Measurements from ENCODE around the gene ZNF710.

ZNF710 gene

DNA sequence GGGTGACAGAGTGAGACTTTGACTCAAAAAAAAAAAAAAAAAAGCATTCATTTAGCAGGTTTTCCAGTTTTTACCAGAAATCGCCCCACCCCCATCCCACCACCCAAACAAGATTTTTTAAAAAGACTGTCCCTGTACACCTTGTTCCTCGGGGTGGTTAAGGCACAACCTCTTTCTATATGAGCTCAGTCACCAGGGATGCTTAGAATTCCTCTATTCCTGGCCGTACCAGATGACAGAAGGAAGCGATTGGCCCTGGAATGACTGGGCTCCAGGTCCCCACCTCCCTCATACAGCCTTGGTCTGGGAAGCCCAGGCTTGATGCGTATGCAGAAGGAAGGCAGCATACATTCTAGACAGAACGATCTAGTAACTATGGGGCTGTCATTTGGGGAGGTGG is 75.6 kb downstream of the ZNF710 start:
- no peak overlapping the region for H3K27ac ChIP-seq (replicated peaks)
- DNase-seq (ENCODE audit: low read depth in 1 of 2, low spot score in 1 of 2) = no peak

GRCh38 chr15:90078965-90079364 is 77.8 kb downstream of the ZNF710 start:
- TF ChIP-seq POLR2AphosphoS5 (IDR thresholded peaks at IDR 0.05; ENCODE audit: low read depth) = no peak
- TF ChIP-seq GABPA (IDR thresholded peaks at IDR 0.05; ENCODE audit: low read depth) = no peak
- Histone ChIP-seq H3K4me3 (replicated peaks; ENCODE audit: insufficient read depth, low read length) (no peak overlapping the region), H3K27ac (replicated peaks) (no peak overlapping the region), H3K27me3 (ENCODE audit: insufficient read depth, poor library complexity, severe bottlenecking) (no peaks in the 10 kb centered on the region)
- no peak for DNase-seq (ENCODE audit: low read depth in 1 of 2, low spot score in 1 of 2)

More for the DNA sequence above, 75.6 kb downstream of the ZNF710 start:
- no peaks in the 10 kb centered on the region for H3K27me3 ChIP-seq (ENCODE audit: insufficient read depth, poor library complexity, severe bottlenecking)
- TF ChIP-seq, protein P1, sequence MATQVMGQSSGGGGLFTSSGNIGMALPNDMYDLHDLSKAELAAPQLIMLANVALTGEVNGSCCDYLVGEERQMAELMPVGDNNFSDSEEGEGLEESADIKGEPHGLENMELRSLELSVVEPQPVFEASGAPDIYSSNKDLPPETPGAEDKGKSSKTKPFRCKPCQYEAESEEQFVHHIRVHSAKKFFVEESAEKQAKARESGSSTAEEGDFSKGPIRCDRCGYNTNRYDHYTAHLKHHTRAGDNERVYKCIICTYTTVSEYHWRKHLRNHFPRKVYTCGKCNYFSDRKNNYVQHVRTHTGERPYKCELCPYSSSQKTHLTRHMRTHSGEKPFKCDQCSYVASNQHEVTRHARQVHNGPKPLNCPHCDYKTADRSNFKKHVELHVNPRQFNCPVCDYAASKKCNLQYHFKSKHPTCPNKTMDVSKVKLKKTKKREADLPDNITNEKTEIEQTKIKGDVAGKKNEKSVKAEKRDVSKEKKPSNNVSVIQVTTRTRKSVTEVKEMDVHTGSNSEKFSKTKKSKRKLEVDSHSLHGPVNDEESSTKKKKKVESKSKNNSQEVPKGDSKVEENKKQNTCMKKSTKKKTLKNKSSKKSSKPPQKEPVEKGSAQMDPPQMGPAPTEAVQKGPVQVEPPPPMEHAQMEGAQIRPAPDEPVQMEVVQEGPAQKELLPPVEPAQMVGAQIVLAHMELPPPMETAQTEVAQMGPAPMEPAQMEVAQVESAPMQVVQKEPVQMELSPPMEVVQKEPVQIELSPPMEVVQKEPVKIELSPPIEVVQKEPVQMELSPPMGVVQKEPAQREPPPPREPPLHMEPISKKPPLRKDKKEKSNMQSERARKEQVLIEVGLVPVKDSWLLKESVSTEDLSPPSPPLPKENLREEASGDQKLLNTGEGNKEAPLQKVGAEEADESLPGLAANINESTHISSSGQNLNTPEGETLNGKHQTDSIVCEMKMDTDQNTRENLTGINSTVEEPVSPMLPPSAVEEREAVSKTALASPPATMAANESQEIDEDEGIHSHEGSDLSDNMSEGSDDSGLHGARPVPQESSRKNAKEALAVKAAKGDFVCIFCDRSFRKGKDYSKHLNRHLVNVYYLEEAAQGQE (IDR thresholded peaks at IDR 0.05; ENCODE audit: insufficient replicate concordance, low read depth) = no peak
- TF ChIP-seq SPI1 (IDR thresholded peaks at IDR 0.05; ENCODE audit: borderline replicate concordance, low read depth) = no peak
- TF ChIP-seq, protein P2, sequence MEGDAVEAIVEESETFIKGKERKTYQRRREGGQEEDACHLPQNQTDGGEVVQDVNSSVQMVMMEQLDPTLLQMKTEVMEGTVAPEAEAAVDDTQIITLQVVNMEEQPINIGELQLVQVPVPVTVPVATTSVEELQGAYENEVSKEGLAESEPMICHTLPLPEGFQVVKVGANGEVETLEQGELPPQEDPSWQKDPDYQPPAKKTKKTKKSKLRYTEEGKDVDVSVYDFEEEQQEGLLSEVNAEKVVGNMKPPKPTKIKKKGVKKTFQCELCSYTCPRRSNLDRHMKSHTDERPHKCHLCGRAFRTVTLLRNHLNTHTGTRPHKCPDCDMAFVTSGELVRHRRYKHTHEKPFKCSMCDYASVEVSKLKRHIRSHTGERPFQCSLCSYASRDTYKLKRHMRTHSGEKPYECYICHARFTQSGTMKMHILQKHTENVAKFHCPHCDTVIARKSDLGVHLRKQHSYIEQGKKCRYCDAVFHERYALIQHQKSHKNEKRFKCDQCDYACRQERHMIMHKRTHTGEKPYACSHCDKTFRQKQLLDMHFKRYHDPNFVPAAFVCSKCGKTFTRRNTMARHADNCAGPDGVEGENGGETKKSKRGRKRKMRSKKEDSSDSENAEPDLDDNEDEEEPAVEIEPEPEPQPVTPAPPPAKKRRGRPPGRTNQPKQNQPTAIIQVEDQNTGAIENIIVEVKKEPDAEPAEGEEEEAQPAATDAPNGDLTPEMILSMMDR (IDR thresholded peaks at IDR 0.05; ENCODE audit: insufficient read depth, low read length) = no peak
- TF ChIP-seq POLR2AphosphoS5 (IDR thresholded peaks at IDR 0.05; ENCODE audit: low read depth) = no peak
- no peak overlapping the region for H3K4me3 ChIP-seq (replicated peaks; ENCODE audit: insufficient read depth, low read length)

DNA sequence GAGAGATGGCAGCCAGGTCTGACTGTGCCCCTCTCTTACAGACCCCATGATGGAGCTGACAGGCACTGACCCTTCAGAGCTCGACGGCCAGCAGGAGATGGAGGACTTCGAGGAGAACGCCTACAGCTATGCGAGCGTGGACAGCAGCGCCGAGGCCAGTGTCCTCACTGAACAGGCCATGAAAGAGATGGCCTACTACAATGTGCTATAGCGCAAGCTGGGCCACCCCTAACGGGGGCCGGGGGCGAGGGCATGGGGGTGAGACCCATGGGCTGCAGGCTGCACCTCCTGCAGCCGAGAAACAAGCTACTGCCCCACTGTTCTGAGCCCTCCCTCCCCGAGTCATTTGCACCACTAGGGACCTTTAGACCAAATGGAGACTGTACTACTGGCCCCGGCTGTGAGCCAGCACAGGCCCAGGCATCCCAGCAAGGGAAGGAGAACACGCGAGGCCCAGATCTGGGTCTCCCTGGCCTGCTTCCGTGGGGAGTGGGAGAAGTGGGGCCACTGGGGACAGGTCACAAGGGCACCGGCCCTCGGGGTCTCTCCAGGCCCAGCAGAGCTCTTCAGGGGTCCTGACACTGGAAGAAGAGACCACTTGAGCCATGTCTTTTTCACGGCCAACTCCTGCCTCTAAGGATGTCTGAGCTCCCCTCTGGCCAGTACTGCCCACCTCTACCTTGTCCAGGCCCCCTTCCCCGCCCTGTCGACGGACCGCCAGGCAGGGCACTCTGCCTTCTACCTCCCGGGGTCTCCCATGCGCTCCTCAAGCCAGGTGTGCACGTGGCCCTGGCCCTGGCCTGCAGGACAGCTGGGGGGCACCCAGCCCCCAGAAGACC is 78.7 kb downstream of the ZNF710 start:
- no peak for DNase-seq (ENCODE audit: low read depth in 1 of 2, low spot score in 1 of 2)
- H3K27ac ChIP-seq (replicated peaks) = no peak overlapping the region
- H3K27me3 ChIP-seq (ENCODE audit: insufficient read depth, poor library complexity, severe bottlenecking) = no peaks in the 10 kb centered on the region
- TF ChIP-seq, protein P1 (IDR thresholded peaks at IDR 0.05; ENCODE audit: insufficient replicate concordance, low read depth) = no peak
- no peak for TF ChIP-seq POLR2AphosphoS5 (IDR thresholded peaks at IDR 0.05; ENCODE audit: low read depth)
- TF ChIP-seq, protein P2 (IDR thresholded peaks at IDR 0.05; ENCODE audit: insufficient read depth, low read length) = no peak
- no peak for TF ChIP-seq GABPA (IDR thresholded peaks at IDR 0.05; ENCODE audit: low read depth)
- TF ChIP-seq SPI1 (IDR thresholded peaks at IDR 0.05; ENCODE audit: borderline replicate concordance, low read depth) = no peak
- H3K4me3 ChIP-seq (replicated peaks; ENCODE audit: insufficient read depth, low read length) = no peak overlapping the region

DNA sequence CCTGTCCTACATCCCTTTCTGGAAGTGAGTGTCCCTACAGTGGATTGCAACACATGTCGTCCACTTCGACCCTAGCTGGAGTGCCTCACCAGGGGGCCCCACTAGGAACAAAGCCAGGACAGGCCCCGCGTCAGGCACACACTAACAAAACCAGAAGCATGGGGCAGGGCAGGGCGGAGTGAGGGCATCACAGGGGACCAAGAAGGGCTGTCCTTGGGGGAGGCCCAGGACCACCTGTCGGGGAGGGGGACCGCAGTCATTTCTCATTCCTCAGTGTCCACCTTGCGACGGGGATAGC is 79.3 kb downstream of the ZNF710 start:
- no peaks in the 10 kb centered on the region for H3K27me3 ChIP-seq (ENCODE audit: insufficient read depth, poor library complexity, severe bottlenecking)
- no peak for DNase-seq (ENCODE audit: low read depth in 1 of 2, low spot score in 1 of 2)
- TF ChIP-seq SPI1 (IDR thresholded peaks at IDR 0.05; ENCODE audit: borderline replicate concordance, low read depth) = no peak
- no peak for TF ChIP-seq GABPA (IDR thresholded peaks at IDR 0.05; ENCODE audit: low read depth)
- TF ChIP-seq POLR2AphosphoS5 (IDR thresholded peaks at IDR 0.05; ENCODE audit: low read depth) = no peak
- TF ChIP-seq, protein P1 (IDR thresholded peaks at IDR 0.05; ENCODE audit: insufficient replicate concordance, low read depth) = no peak
- TF ChIP-seq, protein P2 (IDR thresholded peaks at IDR 0.05; ENCODE audit: insufficient read depth, low read length) = no peak
- no peak overlapping the region for H3K4me3 ChIP-seq (replicated peaks; ENCODE audit: insufficient read depth, low read length)
- no peak overlapping the region for H3K27ac ChIP-seq (replicated peaks)

Measured in HL-60 (cell line).